CD4-positive, alpha-beta memory T cell (primary cell): Measurements from ENCODE around the gene RSPH1. TPM values are rescaled to one million over a fixed set of nuclear protein-coding genes. Genes with fewer than 3 reads are reported as not detected.

ENCODE experiments used
- CTCF ChIA-PET: fragments of 350-600 bp; sonication (Branson Sonifier 250); formaldehyde crosslinking; loops from one replicate; lab custom pipeline; 2021; ENCODE audit warnings: inconsistent platforms; ENCODE audit not compliant: partially characterized antibody; lab: Charles Lee
- POLR2A ChIA-PET: fragments of 350-600 bp; sonication (Branson Sonifier 250); formaldehyde crosslinking; loops from one replicate; lab custom pipeline; 2021; ENCODE audit not compliant: partially characterized antibody; lab: Charles Lee
- DNase-seq, 5 donors: peaks; one replicate each; pipeline versions ENCODE4 v3.0.0 to v3.0.0-alpha.2; 2020 to 2022; ENCODE audit warnings: mixed read lengths in 1 of 5
- H3K27ac ChIP-seq: one replicate; pipeline ENCODE4 v1.7.0; 2013; ENCODE audit warnings: low read depth, low read length
- H3K27me3 ChIP-seq: 2 replicates; pipeline ENCODE4 v1.7.0; 2013; ENCODE audit warnings: mild to moderate bottlenecking, low read length, moderate library complexity; ENCODE audit not compliant: insufficient read depth
- H3K36me3 ChIP-seq: 2 replicates; pipeline ENCODE4 v1.7.0; 2013; ENCODE audit warnings: mild to moderate bottlenecking, low read length, moderate library complexity; ENCODE audit not compliant: insufficient read depth
- H3K4me1 ChIP-seq: 2 replicates; pipeline ENCODE4 v1.7.0; 2013; ENCODE audit warnings: mild to moderate bottlenecking, low read length, moderate library complexity; ENCODE audit not compliant: insufficient read depth
- H3K4me3 ChIP-seq, 2 donors: one replicate each; pipeline ENCODE4 v1.7.0; 2013; ENCODE audit warnings: low read length in 2 of 2, mild to moderate bottlenecking in 1 of 2
- H3K9me3 ChIP-seq, 2 donors: one replicate each; pipeline ENCODE4 v1.7.0; 2013; ENCODE audit warnings: low read length in 2 of 2, control low read depth in 1 of 2; ENCODE audit not compliant: control insufficient read depth in 1 of 2
- H3K27ac Mint-ChIP-seq, 7 donors: one replicate each; pipeline ENCODE4 v1.8.0; 2020 to 2021; ENCODE audit warnings: mixed read lengths in 7 of 7, mild to moderate bottlenecking in 6 of 7, inconsistent platforms in 3 of 7, moderate library complexity in 3 of 7
- H3K27me3 Mint-ChIP-seq, 2 donors: one replicate each; pipeline ENCODE4 v1.8.0; 2020 to 2021; ENCODE audit warnings: mixed read lengths in 2 of 2
- H3K36me3 Mint-ChIP-seq, 2 donors: one replicate each; pipeline ENCODE4 v1.8.0; 2020 to 2021; ENCODE audit warnings: mixed read lengths in 2 of 2, inconsistent platforms in 1 of 2, mild to moderate bottlenecking in 1 of 2
- H3K4me1 Mint-ChIP-seq, 4 donors: one replicate each; pipeline ENCODE4 v1.8.0; 2020 to 2021; ENCODE audit warnings: mixed read lengths in 4 of 4, mild to moderate bottlenecking in 1 of 4
- H3K4me3 Mint-ChIP-seq, 8 donors: one replicate each; pipeline ENCODE4 v1.8.0; 2020 to 2021; ENCODE audit warnings: mixed read lengths in 8 of 8, mild to moderate bottlenecking in 7 of 8, moderate library complexity in 6 of 8, inconsistent platforms in 3 of 8
- H3K9me3 Mint-ChIP-seq, 8 donors: one replicate each; pipeline ENCODE4 v1.8.0; 2020 to 2021; ENCODE audit warnings: mixed read lengths in 8 of 8, mild to moderate bottlenecking in 5 of 8, inconsistent platforms in 3 of 8, moderate library complexity in 1 of 8
- intact Hi-C: fragments of 100-400 bp; cut with micrococcal nuclease; formaldehyde crosslinking; loops from one replicate; pipeline ENCODE4 v1.15.1; 2023
- polyA plus RNA-seq, 2 donors: library from polyadenylated mRNA; unstranded; fragments of 300-500 nt; fragmentation: Illumina TruSeq; gene quantifications; one replicate each; pipeline ENCODE4 v1.2.3, GENCODE V29; 2021
- total RNA-seq, 2 experiments: library from RNA; stranded (reverse); gene quantifications; one replicate each; pipeline ENCODE4 v1.2.3, GENCODE V29; 2021

Gene RSPH1
- total and polyA plus RNA-seq, 4 experiments from 2014 or later: not detected

DNA sequence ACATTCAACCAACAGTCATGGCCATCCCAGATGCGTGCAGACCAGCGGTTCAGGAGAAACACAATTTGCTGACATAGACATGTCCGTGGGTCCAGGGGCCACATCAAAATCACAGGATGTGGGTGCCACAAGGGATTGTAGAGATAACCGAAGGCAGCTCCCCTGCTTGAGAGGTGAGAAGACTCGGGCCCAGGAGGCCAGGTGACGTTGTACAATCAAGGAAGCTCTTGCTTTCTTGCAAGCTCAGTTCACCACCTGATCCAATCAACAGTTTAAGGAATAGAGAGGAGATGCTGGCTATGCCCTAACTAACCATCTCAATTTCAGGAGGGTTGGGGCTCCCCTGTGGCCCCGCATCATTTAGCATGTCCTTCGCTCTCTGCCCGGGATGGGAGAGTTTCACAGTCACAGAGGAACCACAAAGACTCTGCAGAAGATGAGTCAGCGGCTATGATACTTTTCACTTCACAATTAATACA, 72.8 kb downstream of the RSPH1 start:
- H3K36me3 Mint-ChIP-seq: peaks cover 71 to 85% of the 10 kb centered on the region in 2 donors
- peak overlapping the region; percentile 66 to 91 (median 78) for H3K4me3 Mint-ChIP-seq
- H3K9me3 Mint-ChIP-seq: no peaks in the 10 kb centered on the region
- H3K27ac ChIP-seq: no peak overlapping the region
- H3K9me3 ChIP-seq: no peaks in the 10 kb centered on the region
- peaks cover 61% of the 10 kb centered on the region for H3K36me3 ChIP-seq
- ChIA-PET POLR2A (interaction anchor here (0.7 to 23.2 kb wide), 14 partner anchors 9 to 242 kb away, joined by 3 to 604 read pairs (median 4); partner anchors contain the start of gene UBASH3A), CTCF (interaction anchor here (0.7 to 4.0 kb wide), 7 partner anchors 11 to 85 kb away, joined by 3 to 27 read pairs (median 7); partner anchors contain the start of gene UBASH3A)
- intact Hi-C loops: no loop called here
- DNase-seq: peak; percentile 34 to 81 (median 50)
- H3K27me3 ChIP-seq: no peaks in the 10 kb centered on the region
- peaks cover 70 to 91% (median 83%) of the 10 kb centered on the region in 4 donors for H3K4me1 Mint-ChIP-seq
- no peaks in the 10 kb centered on the region for H3K27me3 Mint-ChIP-seq
- H3K4me1 ChIP-seq: peaks cover 88% of the 10 kb centered on the region
- H3K4me3 ChIP-seq: peak overlapping the region in 1 of 2 donors; percentile 8
- peak overlapping the region; percentile 67 to 96 (median 93) for H3K27ac Mint-ChIP-seq

Other genes with a start within 250 kb of the RSPH1 start
- not detected for gene TFF3, start 180.8 kb downstream of the RSPH1 start, total RNA-seq
- gene TFF3, start 180.8 kb downstream of the RSPH1 start, polyA plus RNA-seq: not detected
- not detected for gene TFF2, start 145.2 kb downstream of the RSPH1 start, total RNA-seq
- not detected for gene TFF2, start 145.2 kb downstream of the RSPH1 start, polyA plus RNA-seq
- gene TFF1, start 129.7 kb downstream of the RSPH1 start, total RNA-seq: not detected
- gene TFF1, start 129.7 kb downstream of the RSPH1 start, polyA plus RNA-seq: not detected
- gene TMPRSS3, start 100.2 kb downstream of the RSPH1 start, total RNA-seq: 1 to 10 TPM; 1.8 to 3.2 TPM
- 1 to 10 TPM; 4.2 to 4.5 TPM for gene TMPRSS3, start 100.2 kb downstream of the RSPH1 start, polyA plus RNA-seq
- gene UBASH3A, start 92.3 kb downstream of the RSPH1 start, total RNA-seq: 10 to 100 TPM; 79.3 to 93.6 TPM
- 10 to 100 TPM; 43.1 to 58.0 TPM for gene UBASH3A, start 92.3 kb downstream of the RSPH1 start, polyA plus RNA-seq
- 10 to 100 TPM; 18.1 to 18.5 TPM for gene SLC37A1, start 17.6 kb upstream of the RSPH1 start, total RNA-seq
- 1 to 10 TPM; 4.7 to 7.0 TPM for gene SLC37A1, start 17.6 kb upstream of the RSPH1 start, polyA plus RNA-seq
- 1 to 10 TPM; 6.9 to 9.2 TPM for gene PDE9A, start 157.4 kb upstream of the RSPH1 start, total RNA-seq
- gene PDE9A, start 157.4 kb upstream of the RSPH1 start, polyA plus RNA-seq: 1 to 10 TPM; 2.2 to 3.7 TPM